Ishikawa (cell line): Measurements from ENCODE around the gene CCR5AS.

ENCODE experiments used
- CREB1 ChIP-seq: IDR thresholded peaks from 2 replicates; pipeline ENCODE4 v1.6.1; 2012; ENCODE audit warnings: low read depth
- EGR1 ChIP-seq: IDR thresholded peaks from 2 replicates; pipeline ENCODE4 v1.6.1; 2012
- EP300 ChIP-seq: IDR thresholded peaks from 2 replicates; pipeline ENCODE4 v1.6.1; 2012; ENCODE audit warnings: borderline replicate concordance
- MAX ChIP-seq: IDR thresholded peaks from 2 replicates; pipeline ENCODE4 v1.6.1; 2012
- TAF1 ChIP-seq: IDR thresholded peaks from 2 replicates; pipeline ENCODE4 v1.6.1; 2012; ENCODE audit warnings: low read depth, mild to moderate bottlenecking
- TEAD4 ChIP-seq: IDR thresholded peaks from 2 replicates; pipeline ENCODE4 v1.6.1; 2012
- YY1 ChIP-seq: IDR thresholded peaks from 2 replicates; pipeline ENCODE4 v1.6.1; 2012; ENCODE audit warnings: low read depth
- ZBTB7A ChIP-seq: IDR thresholded peaks from 2 replicates; pipeline ENCODE4 v1.6.1; 2012; ENCODE audit warnings: low read depth

DNA sequence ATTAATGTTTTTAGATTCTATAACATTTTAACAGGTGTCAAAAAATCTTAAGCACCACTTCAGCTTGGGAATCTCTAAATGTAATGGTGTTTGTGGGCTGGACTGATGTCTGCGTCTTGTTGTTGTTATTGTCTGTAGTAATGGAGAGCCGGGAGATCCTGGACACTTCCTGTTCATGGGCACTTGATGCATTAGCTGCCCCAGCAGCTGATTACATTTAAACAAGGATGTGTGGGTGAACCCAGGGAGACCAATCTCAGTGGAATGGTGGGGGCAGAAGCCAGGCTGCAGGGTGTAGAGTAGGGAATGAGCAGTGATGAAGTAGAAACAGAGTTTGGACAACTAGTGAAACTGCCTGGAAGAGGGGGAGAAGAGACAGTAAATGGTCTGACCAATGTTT, 7.8 kb downstream of the CCR5AS start:
- TF ChIP-seq YY1 (no peak), CREB1 (no peak), MAX (no peak), TEAD4 (no peak), TAF1 (no peak), EP300 (no peak), EGR1 (no peak), ZBTB7A (no peak)
